ENCODE measurements around the gene PIR.

DNA sequence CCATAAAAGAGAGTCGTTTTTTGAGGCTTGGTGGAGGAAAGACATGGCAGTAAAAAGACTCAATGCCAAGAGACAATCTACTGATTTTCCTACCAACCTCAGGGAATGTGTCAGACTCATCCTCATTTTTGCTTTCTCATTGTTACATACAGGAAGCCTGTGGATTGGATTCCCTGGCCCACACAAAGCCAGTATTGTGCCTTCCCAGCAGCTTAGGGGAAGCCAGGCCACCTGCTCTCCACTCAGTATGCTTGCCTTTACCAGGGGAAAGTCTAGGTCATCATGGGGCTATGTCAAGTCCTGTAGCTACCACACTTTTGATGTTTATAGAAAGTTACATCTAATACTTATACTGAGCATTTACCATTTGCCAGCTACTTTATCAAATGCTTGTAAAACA, 18.4 kb upstream of the PIR start:
- TF ChIP-seq, protein P1, sequence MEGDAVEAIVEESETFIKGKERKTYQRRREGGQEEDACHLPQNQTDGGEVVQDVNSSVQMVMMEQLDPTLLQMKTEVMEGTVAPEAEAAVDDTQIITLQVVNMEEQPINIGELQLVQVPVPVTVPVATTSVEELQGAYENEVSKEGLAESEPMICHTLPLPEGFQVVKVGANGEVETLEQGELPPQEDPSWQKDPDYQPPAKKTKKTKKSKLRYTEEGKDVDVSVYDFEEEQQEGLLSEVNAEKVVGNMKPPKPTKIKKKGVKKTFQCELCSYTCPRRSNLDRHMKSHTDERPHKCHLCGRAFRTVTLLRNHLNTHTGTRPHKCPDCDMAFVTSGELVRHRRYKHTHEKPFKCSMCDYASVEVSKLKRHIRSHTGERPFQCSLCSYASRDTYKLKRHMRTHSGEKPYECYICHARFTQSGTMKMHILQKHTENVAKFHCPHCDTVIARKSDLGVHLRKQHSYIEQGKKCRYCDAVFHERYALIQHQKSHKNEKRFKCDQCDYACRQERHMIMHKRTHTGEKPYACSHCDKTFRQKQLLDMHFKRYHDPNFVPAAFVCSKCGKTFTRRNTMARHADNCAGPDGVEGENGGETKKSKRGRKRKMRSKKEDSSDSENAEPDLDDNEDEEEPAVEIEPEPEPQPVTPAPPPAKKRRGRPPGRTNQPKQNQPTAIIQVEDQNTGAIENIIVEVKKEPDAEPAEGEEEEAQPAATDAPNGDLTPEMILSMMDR (IDR thresholded peaks at IDR 0.05; ENCODE audit: borderline replicate concordance, extremely low read depth, low read length, poor library complexity, severe bottlenecking) = no peak
- no peak for TF ChIP-seq EZH2 (IDR thresholded peaks at IDR 0.05; ENCODE audit: borderline replicate concordance, low read depth, low read length, severe bottlenecking)
